Measurements from ENCODE around the gene TCTA. TPM values are rescaled to one million over a fixed set of nuclear protein-coding genes. Genes with fewer than 3 reads are reported as not detected.
A peak's percentile ranks its signal among the peaks of the same experiment; 100 is the strongest.
"Not testable (repeated sequence)": the region's sequence is repeated elsewhere in the genome, so short reads cannot be mapped to it uniquely, and the experiment has no call there.

Gene TCTA, protein sequence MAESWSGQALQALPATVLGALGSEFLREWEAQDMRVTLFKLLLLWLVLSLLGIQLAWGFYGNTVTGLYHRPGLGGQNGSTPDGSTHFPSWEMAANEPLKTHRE
- 21.6 and 21.7 TPM in 2 replicates for total RNA-seq (2014; rRNA removed; shearing (Covaris generic))

GRCh38 chr3:49411968-49412631 lies at the start of gene TCTA, which contains the start of gene RHOA:
TCTA (plus strand) TSS chr3:49412423; CDS start chr3:49412427, 4 bp downstream.
RHOA (minus strand) TSS chr3:49411976; CDS start chr3:49375589, 36,387 bp downstream.
- Histone ChIP-seq H3K4me1 (replicated peaks) (peaks cover 24% of the 10 kb centered on the region), H3K36me3 (peaks cover 70% of the 10 kb centered on the region), H3K27ac (peak within 1 kb of the TSS; percentile 97), H3K27me3 (replicated peaks) (no peaks in the 10 kb centered on the region), H3K4me3 (peak within 1 kb of the TSS; percentile 93), H3K9me3 (replicated peaks) (no peaks in the 10 kb centered on the region)
- peak; percentile 99 for DNase-seq (ENCODE audit: low read depth in 1 of 2, low spot score in 2 of 2)

- Histone ChIP-seq H3K4me1 (replicated peaks) (peaks cover 44% of the 10 kb centered on the region), H3K9me3 (replicated peaks) (no peaks in the 10 kb centered on the region), H3K36me3 (peaks cover 86% of the 10 kb centered on the region), H3K27me3 (replicated peaks) (no peaks in the 10 kb centered on the region), H3K4me3 (no peak overlapping the region), H3K27ac (no peak overlapping the region; the same call in 1 of the 2 replicates)
- no peak for DNase-seq (ENCODE audit: low read depth in 1 of 2, low spot score in 2 of 2)
Observed at GRCh38 chr3:49362561-49362960, 49.7 kb upstream of the TCTA start.

- H3K36me3 ChIP-seq: peaks cover 79% of the 10 kb centered on the region
- H3K4me1 ChIP-seq (replicated peaks): no peaks in the 10 kb centered on the region
Observed at GRCh38 chr3:49370585-49371290, 41.5 kb upstream of the TCTA start.

GRCh38 chr3:49371946-49372345 lies 40.3 kb upstream of the TCTA start:
- Histone ChIP-seq H3K9me3 (replicated peaks) (no peaks in the 10 kb centered on the region), H3K36me3 (peaks cover 72% of the 10 kb centered on the region), H3K27me3 (replicated peaks) (no peaks in the 10 kb centered on the region), H3K4me3 (no peak overlapping the region), H3K27ac (no peak overlapping the region), H3K4me1 (replicated peaks) (no peaks in the 10 kb centered on the region)
- no peak for DNase-seq (ENCODE audit: low read depth in 1 of 2, low spot score in 2 of 2)

More at GRCh38 chr3:49370585-49371290, 41.5 kb upstream of the TCTA start:
- Histone ChIP-seq H3K4me3 (no peak overlapping the region), H3K27ac (no peak overlapping the region), H3K27me3 (replicated peaks) (no peaks in the 10 kb centered on the region), H3K9me3 (replicated peaks) (no peaks in the 10 kb centered on the region)
- DNase-seq (ENCODE audit: low read depth in 1 of 2, low spot score in 2 of 2): no peak

- no peak overlapping the region for H3K4me3 ChIP-seq
- H3K27me3 ChIP-seq (replicated peaks): no peaks in the 10 kb centered on the region
- no peaks in the 10 kb centered on the region for H3K9me3 ChIP-seq (replicated peaks)
- H3K4me1 ChIP-seq (replicated peaks): peaks cover 34% of the 10 kb centered on the region
- peaks cover 37% of the 10 kb centered on the region for H3K36me3 ChIP-seq
- peak; percentile 38 to 50 for DNase-seq (ENCODE audit: low read depth in 1 of 2, low spot score in 2 of 2)
- H3K27ac ChIP-seq: peak overlapping the region; percentile 80
Observed at GRCh38 chr3:49377483-49377882, 34.7 kb upstream of the TCTA start.

- Histone ChIP-seq H3K9me3 (replicated peaks) (no peaks in the 10 kb centered on the region), H3K4me1 (replicated peaks) (peaks cover 34% of the 10 kb centered on the region), H3K27ac (peak overlapping the region; percentile 80), H3K27me3 (replicated peaks) (no peaks in the 10 kb centered on the region), H3K4me3 (no peak overlapping the region), H3K36me3 (peaks cover 29% of the 10 kb centered on the region)
- peak; percentile 90 for DNase-seq (ENCODE audit: low read depth in 1 of 2, low spot score in 2 of 2)
Observed at GRCh38 chr3:49378249-49378895, 33.9 kb upstream of the TCTA start.

DNA sequence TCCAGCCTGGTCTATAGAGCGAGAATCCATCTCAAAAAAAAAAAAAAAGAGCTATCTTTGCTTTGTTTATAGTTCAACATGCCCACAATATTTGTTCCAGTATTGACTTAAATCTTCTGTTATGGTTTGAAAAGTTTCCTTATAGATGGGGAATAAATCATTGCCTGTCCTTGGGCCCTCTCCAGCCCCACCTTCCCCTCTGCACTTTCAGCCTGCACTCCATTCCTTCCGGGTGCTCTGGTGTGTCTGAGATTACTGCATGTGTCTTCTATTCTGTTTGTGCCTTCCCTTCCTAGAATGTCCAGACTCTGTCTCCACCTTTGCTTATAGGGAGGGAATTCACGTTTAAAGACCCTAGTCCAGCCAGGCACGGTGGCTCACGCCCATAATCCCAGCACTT lies 28.8 kb upstream of the TCTA start:
- Histone ChIP-seq H3K36me3 (peaks cover 7% of the 10 kb centered on the region), H3K4me1 (replicated peaks) (peaks cover 30% of the 10 kb centered on the region), H3K27ac (no peak overlapping the region), H3K27me3 (replicated peaks) (no peaks in the 10 kb centered on the region), H3K9me3 (replicated peaks) (no peaks in the 10 kb centered on the region), H3K4me3 (no peak overlapping the region)
- DNase-seq (ENCODE audit: low read depth in 1 of 2, low spot score in 2 of 2): no peak

DNA sequence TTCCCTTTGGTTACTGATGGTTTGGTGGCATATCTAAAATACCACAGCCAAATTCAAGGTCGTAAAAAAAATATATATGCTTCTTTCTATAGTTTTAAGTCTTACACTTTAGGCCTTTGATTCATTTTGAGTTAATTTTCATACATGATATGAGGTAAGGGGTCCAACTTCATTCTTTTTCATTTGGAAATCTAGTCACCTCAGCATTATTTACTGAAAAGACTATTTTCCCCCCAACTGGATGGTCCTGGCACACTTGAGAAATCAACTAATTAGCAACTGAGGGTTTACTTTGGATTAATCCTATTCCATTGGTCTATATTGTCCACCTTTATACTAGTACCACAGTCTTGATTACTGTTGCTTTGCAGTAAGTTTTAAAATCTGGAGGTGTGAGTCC lies 26.6 kb upstream of the TCTA start:
- DNase-seq (ENCODE audit: low read depth in 1 of 2, low spot score in 2 of 2): no peak

GRCh38 chr3:49386056-49386756 lies 26.0 kb upstream of the TCTA start:
- H3K9me3 ChIP-seq (replicated peaks): no peaks in the 10 kb centered on the region
- no peak overlapping the region for H3K27ac ChIP-seq
- H3K4me1 ChIP-seq (replicated peaks): peaks cover 11% of the 10 kb centered on the region
- no peak for DNase-seq (ENCODE audit: low read depth in 1 of 2, low spot score in 2 of 2)
- H3K36me3 ChIP-seq: peaks cover 17% of the 10 kb centered on the region
- H3K27me3 ChIP-seq (replicated peaks): no peaks in the 10 kb centered on the region
- no peak overlapping the region for H3K4me3 ChIP-seq

More for the DNA sequence above, 26.6 kb upstream of the TCTA start:
- Histone ChIP-seq H3K4me3 (no peak overlapping the region), H3K36me3 (peaks cover 17% of the 10 kb centered on the region), H3K27me3 (replicated peaks) (no peaks in the 10 kb centered on the region), H3K9me3 (replicated peaks) (no peaks in the 10 kb centered on the region), H3K4me1 (replicated peaks) (peaks cover 15% of the 10 kb centered on the region), H3K27ac (no peak overlapping the region)

GRCh38 chr3:49387721-49388120 lies 24.5 kb upstream of the TCTA start:
- H3K4me1 ChIP-seq (replicated peaks): peaks cover 11% of the 10 kb centered on the region
- no peaks in the 10 kb centered on the region for H3K9me3 ChIP-seq (replicated peaks)
- H3K27ac ChIP-seq: no peak overlapping the region
- peaks cover 21% of the 10 kb centered on the region for H3K36me3 ChIP-seq
- H3K27me3 ChIP-seq (replicated peaks): no peaks in the 10 kb centered on the region
- peak in 1 of 2 experiments; percentile 46 for DNase-seq (ENCODE audit: low read depth in 1 of 2, low spot score in 2 of 2)
- H3K4me3 ChIP-seq: no peak overlapping the region

DNA sequence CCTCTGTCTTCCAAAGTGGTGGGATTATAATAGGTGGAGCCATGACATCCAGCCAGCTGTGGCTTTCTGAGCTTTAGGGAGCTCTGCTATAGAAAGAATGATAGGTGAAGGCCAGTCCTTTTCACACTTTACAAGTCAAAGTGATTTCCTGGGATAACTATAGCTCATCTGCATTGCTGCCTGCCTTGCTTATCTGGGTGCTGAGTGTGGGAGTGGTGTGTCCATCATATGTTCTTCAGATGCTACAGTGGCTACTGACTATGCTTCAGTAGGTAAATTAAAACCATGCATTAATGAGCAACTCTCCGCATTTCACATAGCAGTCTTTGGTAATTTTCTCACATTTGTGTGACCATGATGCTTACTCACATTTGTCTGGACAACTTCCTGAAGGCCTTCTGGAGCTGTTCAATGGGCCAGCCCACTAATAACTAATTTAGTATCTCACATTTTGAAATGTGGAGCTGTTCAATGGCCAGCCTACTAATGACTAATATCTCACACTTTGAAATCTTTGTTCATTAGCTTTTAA lies 23.9 kb upstream of the TCTA start:
- no peak for DNase-seq (ENCODE audit: low read depth in 1 of 2, low spot score in 2 of 2)
- Histone ChIP-seq H3K4me3 (no peak overlapping the region), H3K27ac (no peak overlapping the region; the same call in 1 of the 2 replicates), H3K27me3 (replicated peaks) (no peaks in the 10 kb centered on the region), H3K9me3 (replicated peaks) (no peaks in the 10 kb centered on the region), H3K36me3 (peaks cover 26% of the 10 kb centered on the region), H3K4me1 (replicated peaks) (peaks cover 11% of the 10 kb centered on the region)

GRCh38 chr3:49389297-49389696 lies 22.9 kb upstream of the TCTA start:
- no peak for DNase-seq (ENCODE audit: low read depth in 1 of 2, low spot score in 2 of 2)
- H3K4me3 ChIP-seq: no peak overlapping the region
- no peak overlapping the region for H3K27ac ChIP-seq
- peaks cover 11% of the 10 kb centered on the region for H3K4me1 ChIP-seq (replicated peaks)
- H3K36me3 ChIP-seq: peaks cover 30% of the 10 kb centered on the region
- no peaks in the 10 kb centered on the region for H3K27me3 ChIP-seq (replicated peaks)
- H3K9me3 ChIP-seq (replicated peaks): no peaks in the 10 kb centered on the region

DNA sequence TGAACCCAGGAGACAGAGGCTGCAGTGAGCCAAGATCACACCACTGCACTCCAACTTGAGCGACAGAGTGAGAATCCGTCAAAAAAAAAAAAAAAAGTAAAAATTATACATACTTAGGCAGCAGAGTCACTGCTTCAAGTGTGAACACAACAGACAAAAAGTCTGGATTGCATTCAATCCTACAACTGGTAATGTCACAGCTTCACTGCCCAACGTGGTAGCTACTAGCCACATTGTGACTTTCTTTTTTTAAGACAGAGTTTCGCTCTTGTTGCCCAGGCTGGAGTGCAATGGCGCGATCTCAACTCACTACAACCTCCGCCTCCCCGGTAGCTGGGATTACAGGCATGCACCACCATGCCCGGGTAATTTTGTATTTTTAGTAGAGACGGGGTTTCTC lies 20.9 kb upstream of the TCTA start:
- Histone ChIP-seq H3K4me1 (replicated peaks) (peaks cover 11% of the 10 kb centered on the region), H3K36me3 (peaks cover 47% of the 10 kb centered on the region)
- not testable (repeated sequence) for H3K4me3 ChIP-seq; H3K27me3 ChIP-seq (replicated peaks); DNase-seq (ENCODE audit: low read depth in 1 of 2, low spot score in 2 of 2); H3K9me3 ChIP-seq (replicated peaks); H3K27ac ChIP-seq

Data from SJSA1 (cell line).